HCEC 1CT (cell line): ENCODE results near the gene TMEM220.
"Not testable (repeated sequence)": the region's sequence is repeated elsewhere in the genome, so short reads cannot be mapped to it uniquely, and the experiment has no call there.

Experiments used
- DNase-seq: peaks from one replicate; pipeline ENCODE4 v3.0.0-alpha.2; 2017

The TMEM220 gene

DNA sequence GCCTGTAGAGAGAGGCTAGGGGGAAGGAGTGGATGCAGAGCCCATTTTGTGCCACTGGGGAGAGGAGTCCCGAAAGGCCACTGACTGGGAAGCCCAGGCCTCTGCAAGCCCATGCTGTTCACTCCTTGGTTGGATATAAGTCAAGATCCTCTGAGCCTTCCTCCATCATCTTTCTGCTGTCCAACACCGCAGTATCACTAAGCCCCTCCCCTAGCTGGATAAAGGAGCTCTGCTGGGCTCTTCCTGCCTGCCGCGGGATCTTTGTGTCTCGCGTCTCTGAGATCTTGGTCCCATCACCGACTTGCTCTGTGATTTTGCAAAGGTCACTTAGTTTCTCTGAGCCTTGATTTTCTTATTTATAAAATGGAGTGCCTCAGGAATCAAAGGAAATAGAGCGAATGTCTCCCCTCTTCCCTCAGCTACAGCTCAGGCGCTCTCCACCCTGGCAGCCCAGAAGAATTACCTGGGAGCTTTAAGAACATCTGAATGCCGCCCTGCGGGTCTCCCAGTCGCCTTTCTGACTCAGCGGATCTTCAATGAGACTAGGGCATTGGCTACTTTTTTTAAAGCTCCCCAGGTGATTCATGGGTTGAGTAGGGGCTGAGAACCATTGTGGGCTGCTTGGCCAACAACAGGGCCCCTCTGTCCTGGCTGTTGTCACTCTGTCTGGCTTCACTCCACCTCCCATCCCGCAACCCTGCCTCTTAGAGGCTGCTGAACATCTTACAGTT, 25.2 kb upstream of the TMEM220 start:
- no peak for DNase-seq

- peak; percentile 5 for DNase-seq
Observed at GRCh38 chr17:10754109-10754508, 24.3 kb upstream of the TMEM220 start.

- DNase-seq, result no peak
Observed at GRCh38 chr17:10752696-10753095, 22.9 kb upstream of the TMEM220 start.

DNA sequence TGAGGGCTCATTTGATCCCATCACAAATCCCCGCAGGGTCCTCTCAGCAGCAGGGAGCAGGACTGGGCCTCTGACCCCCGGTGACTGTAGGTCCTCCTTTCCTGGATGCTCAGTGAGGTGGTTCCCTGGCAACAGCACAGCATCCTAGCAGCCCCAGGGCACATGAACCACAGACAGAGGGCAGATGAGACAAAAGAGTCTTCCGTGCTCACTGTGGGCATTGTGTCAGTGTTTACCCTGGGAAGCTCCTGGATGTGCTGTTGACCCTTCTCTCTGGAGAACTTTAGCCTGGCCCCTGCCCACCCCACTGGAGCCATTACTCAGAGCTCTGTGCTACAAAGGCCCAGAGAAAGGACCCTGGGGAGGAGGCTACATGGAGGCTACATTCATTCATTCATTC, 21.7 kb upstream of the TMEM220 start:
- DNase-seq, result no peak

GRCh38 chr17:10750210-10750609, 20.4 kb upstream of the TMEM220 start:
- no peak for DNase-seq

- DNase-seq, result no peak
Observed at GRCh38 chr17:10748531-10749181, 18.8 kb upstream of the TMEM220 start.

DNA sequence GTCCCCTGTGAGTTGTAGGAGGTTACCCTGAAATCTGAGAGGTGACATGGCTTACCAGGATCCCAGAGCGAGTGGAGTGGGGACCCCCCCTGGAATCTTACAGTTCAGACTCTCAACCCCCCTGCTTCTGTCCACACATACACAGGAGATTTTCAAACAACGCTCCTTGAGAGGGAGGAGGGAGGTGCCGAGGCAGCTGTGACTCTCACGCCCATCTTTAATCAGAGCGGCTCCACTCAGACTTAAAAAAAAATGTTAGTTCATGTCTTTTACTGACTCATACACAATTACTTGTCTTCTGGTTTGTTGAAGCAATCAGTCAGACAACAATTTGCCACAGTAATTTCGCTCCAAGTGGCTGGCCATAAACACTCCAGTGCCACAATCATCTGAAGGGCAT, 15.4 kb upstream of the TMEM220 start:
- no peak for DNase-seq

- no peak for DNase-seq
Observed at GRCh38 chr17:10744501-10745000, 14.7 kb upstream of the TMEM220 start.

- peak; percentile 54 for DNase-seq
Observed at GRCh38 chr17:10743316-10744009, 13.6 kb upstream of the TMEM220 start.

- no peak for DNase-seq
Observed at GRCh38 chr17:10742431-10742830, 12.6 kb upstream of the TMEM220 start.

GRCh38 chr17:10741416-10742135, 11.8 kb upstream of the TMEM220 start:
- no peak for DNase-seq

DNA sequence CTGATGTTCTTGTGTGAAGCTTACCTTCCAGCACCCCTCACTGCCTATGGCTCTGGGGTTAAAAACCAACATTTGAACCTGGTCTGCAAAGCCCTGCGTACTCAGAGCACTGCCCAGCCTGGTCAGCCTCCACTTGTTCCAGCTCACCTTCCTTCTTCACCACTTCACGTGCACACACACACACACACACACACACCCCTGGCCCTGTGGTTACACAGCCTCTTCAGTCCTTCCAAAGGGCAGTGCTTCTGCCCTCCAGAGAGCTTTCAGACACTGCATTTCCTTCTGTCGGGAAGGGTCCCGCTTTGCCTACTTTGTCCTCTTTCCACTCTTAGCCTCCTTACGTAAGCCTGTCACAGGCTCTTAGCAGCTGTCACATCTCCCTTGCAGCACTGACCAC, 9.6 kb upstream of the TMEM220 start:
- DNase-seq, result no peak

DNA sequence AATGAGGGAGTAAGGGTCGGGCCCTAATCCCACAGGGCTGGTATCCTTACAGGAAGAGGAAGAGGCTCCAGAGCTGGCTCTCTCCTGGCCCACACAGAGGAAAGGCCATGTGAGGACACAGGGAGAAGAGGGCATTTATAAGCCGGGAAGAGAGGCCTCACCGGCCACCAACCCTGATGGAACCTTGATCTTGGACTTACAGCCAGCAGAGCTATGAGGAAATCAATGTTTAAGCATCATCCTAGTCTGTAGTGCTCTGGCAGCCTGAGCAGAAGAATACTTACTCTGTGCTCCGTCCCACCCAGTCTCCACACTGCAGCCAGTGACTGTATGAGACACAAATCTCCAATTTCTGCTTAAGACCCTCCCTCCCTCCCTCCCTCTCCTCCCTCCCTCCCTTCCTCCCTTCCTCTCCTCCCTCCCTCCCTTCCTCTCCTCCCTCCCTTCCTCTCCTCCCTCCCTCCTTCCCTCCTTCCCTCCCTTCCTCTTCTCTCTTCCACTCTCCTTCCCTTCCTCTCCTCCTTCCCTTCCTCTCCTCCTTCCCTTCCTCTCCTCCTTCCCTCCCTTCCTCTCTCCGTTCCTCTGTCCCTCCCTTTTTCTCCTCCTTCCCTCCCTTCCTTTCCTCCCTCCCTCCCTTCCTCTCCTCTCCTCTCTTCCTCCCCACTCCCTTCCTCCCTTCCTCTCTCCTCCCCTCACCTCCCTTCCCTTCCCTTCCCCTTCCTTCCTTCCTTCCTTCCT, 8.9 kb upstream of the TMEM220 start:
- DNase-seq, result no peak

GRCh38 chr17:10737736-10738135, 7.9 kb upstream of the TMEM220 start:
- no peak for DNase-seq

DNA sequence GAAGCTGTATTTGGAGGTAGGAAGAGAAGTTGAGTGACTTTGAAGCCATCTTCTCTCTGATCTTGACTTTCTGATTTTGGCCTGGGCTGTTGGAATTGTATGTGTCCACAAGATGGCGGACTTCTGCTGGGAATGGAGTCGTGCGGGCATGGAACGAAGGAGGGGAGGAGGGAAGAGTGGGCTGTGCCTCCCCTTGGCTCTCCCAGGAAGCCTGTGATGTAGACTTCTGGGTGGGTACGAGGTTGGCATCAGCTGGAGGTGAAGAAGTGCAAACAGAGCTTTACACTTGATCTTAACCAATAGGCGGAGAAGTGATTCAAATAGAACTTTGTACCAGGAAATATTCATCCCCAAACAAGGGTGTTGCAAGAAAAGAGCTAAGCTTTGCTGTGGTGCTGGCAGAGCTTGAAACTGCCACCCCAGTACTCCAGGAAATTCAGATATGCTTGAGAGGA, 7.4 kb upstream of the TMEM220 start:
- peak; percentile 49 for DNase-seq

DNA sequence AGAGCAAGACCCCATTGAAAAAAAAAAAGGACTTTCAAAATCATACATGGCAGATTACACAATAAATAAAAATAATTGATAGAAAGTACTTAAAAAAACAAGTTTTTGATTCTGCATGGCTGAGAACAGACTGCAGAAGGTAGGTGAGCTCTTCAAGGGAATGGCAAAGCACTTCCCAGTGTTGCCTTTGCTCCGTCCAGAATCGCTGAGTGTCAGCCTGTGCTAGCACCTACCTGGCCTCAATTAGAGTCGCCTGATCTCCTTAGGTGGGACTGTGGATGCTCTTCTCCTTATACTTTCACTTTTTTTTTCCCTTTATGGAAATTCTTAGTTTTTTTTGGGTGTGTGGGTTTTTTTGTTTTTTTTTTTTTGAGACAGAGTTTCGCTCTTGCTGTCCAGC, 6.0 kb upstream of the TMEM220 start:
- no peak for DNase-seq

GRCh38 chr17:10735251-10735650, 5.4 kb upstream of the TMEM220 start:
- DNase-seq, result no peak

DNA sequence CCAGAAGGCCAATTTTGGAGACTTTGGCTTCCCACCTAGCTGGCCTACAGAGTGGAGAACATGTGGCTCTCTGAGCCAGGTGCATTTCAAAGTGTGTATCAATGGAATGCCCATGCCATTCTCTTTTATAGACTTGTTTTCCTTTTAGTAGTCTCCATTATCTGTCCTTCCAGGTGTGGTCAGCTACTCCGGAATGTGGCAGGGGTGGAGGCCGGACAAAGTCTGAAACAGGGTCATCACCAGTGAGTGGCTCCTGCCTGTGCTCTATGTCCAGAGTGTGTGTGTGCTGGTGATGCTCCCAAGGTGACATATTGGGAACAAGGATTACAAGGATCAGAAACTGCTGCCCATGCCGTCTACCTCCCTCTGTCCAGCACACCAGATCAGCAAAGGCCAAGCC, 3.8 kb upstream of the TMEM220 start:
- DNase-seq, result no peak

- DNase-seq, result not testable (repeated sequence)
Observed at GRCh38 chr17:10732121-10732520, 2.3 kb upstream of the TMEM220 start.

- DNase-seq, result no peak
Observed at GRCh38 chr17:10731408-10731879, 1.6 kb upstream of the TMEM220 start.

- DNase-seq, result not testable (repeated sequence)
Observed at GRCh38 chr17:10730247-10730646, 424 bp upstream of the TMEM220 start.

DNA sequence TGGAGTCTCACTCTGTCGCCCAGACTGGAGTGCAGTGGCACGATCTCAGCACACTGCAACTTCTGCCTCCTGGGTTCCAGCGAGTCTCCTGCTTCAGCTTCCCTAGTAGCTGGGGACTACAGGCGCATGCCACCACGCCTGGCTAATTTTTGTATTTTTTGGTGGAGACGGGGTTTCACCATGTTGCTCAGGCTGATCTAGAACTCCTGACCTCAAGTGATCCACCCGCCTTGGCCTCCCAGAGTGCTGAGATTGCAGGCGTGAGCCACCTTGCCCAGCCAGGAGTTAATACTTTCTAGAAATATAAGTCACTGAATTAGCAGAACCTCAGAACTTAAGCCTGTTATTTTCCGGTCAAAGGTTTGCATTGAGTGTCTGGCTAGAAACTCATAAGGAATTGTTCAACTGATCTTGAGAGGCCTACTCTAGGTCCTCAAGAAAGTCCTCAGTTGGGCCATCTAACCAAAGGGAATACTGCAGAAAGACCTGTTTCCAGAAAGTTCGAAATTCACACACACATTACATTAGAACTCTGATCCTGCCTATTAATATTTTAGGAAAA, 1.4 kb downstream of the TMEM220 start:
- no peak for DNase-seq
